IPS-18c (cell line): Measurements from ENCODE around the gene GSKIP.
"Not testable (repeated sequence)": the region's sequence is repeated elsewhere in the genome, so short reads cannot be mapped to it uniquely, and the experiment has no call there.

Experiments
- H3K4me3 ChIP-seq: 2 replicates; pipeline ENCODE4 v1.7.0; 2013; ENCODE audit warnings: low read depth, mild to moderate bottlenecking, low read length, moderate library complexity; ENCODE audit not compliant: insufficient read depth
- H3K9me3 ChIP-seq: one replicate; pipeline ENCODE4 v1.6.1; 2013; ENCODE audit warnings: mild to moderate bottlenecking, low read length, moderate library complexity; ENCODE audit not compliant: control insufficient read depth, insufficient read depth

Gene GSKIP

GRCh38 chr14:96362965-96363750 lies at the start of gene GSKIP, which contains the start of gene ATG2B:
GSKIP (plus strand) TSS chr14:96363526; CDS start chr14:96382248, 18,722 bp downstream.
ATG2B (minus strand) TSS chr14:96363341; CDS start chr14:96362976, 365 bp downstream.
- peak within 1 kb of the TSS; percentile 98 for H3K4me3 ChIP-seq
- H3K9me3 ChIP-seq = no peaks in the 10 kb centered on the region

DNA sequence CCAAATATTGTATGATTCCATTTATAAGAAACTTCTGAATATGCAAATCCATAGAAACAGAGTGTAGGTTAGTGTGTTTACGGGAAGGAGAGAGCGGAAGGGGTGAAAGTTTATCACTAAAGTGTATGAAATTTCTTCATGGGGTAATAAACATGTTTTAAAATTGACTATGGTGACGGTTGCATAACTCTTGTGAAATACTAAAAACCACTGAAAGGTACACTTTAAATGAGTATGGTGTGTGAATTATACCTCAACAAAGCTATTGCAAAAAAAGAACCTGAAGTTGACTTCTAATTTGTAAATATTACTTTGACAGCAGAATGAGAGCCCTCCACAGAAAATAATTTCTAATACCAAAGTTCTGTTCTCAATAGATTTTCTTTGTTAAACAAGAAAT lies 47.2 kb upstream of the GSKIP start:
- H3K4me3 ChIP-seq = no peak overlapping the region
- H3K9me3 ChIP-seq = no peaks in the 10 kb centered on the region

DNA sequence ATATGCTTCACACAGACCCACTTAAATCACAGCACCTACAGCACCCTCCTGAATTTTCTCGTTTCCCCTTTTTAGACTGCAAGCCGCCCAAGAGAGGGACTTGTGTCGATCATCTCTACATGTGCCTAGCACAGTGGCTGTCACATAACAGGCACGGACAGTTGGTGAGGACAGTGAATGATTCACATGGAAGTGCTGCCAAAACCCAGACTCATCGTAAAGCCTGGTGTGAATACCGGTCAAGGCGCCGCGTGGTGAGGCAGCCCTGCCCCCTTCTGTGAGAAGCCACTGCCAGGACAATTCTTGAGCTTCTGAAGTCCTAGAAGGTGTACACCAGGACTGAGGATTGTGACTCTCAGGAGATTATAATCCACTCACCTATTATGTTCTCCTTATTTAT lies 44.5 kb upstream of the GSKIP start:
- Histone ChIP-seq H3K4me3 (no peak overlapping the region), H3K9me3 (no peaks in the 10 kb centered on the region)

DNA sequence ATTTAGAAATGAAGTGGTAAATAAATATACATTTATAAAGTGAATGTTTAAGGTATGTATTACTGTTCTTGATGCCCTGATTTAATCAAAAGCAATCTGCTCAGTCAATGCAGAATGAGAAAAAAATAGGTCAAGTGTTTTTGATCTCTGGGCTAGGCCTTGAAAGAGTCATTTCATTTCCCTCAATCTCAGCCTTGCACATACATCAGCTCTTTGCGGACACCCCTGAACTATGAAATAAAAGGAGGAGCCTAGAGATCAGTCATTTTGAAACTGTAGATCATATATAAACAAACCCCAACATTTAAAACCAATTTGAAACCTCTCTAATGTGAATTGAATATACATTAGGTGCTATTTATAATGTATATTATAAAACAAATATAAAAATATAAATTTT lies 42.7 kb upstream of the GSKIP start:
- no peaks in the 10 kb centered on the region for H3K9me3 ChIP-seq
- H3K4me3 ChIP-seq = no peak overlapping the region

GRCh38 chr14:96324219-96324618 lies 39.1 kb upstream of the GSKIP start:
- H3K4me3 ChIP-seq = no peak overlapping the region
- H3K9me3 ChIP-seq = no peaks in the 10 kb centered on the region

GRCh38 chr14:96338551-96338950 lies 24.8 kb upstream of the GSKIP start:
- H3K9me3 ChIP-seq = no peaks in the 10 kb centered on the region
- no peak overlapping the region for H3K4me3 ChIP-seq

DNA sequence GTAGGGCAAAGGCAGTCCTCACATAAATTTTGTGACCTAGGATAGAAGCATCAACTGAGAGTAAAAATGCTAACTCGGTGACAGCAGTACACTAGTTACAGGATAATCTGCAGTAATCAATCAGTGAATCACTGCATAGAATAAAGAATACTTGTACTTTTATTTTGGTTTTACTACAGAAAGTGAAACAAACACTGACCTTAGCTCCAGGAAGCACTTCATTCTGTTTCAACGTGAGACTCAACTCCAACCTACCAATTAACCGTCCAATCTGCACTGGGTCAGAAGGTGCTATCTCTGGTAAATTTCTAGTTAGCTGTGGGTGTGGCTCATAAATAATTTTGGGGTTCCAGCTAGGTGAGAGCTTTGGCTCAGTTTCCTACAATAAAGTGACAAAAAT lies 22.0 kb upstream of the GSKIP start:
- H3K4me3 ChIP-seq = no peak overlapping the region
- H3K9me3 ChIP-seq = no peaks in the 10 kb centered on the region

GRCh38 chr14:96345669-96346068 lies 17.7 kb upstream of the GSKIP start:
- H3K4me3 ChIP-seq = no peak overlapping the region
- no peaks in the 10 kb centered on the region for H3K9me3 ChIP-seq

DNA sequence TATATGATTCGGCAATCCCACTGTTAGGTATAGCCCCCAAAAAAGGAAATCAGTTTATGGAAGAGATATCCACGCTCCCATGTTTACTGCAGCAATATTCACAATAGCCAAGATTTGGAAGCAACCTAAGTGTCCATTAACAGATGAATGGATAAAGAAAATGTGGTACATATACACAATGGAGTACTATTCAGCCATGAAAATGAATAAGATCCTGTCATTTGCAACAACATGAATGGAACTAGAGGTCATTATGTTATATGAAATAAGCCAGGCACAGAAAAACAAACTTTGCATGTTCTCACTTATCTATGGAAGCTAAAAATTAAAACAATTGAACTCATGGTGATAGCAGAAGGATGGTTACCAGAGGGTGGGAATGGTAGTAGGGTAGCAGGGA lies 15.4 kb upstream of the GSKIP start:
- H3K4me3 ChIP-seq, H3K9me3 ChIP-seq: not testable (repeated sequence)

- no peaks in the 10 kb centered on the region for H3K9me3 ChIP-seq
- H3K4me3 ChIP-seq = no peak overlapping the region
These were observed 13.8 kb upstream of the GSKIP start for GRCh38 chr14:96349286-96350075.

- Histone ChIP-seq H3K4me3 (no peak overlapping the region), H3K9me3 (no peaks in the 10 kb centered on the region)
These were observed 11.3 kb upstream of the GSKIP start for GRCh38 chr14:96351986-96352385.

GRCh38 chr14:96352708-96353107 lies 10.6 kb upstream of the GSKIP start:
- no peaks in the 10 kb centered on the region for H3K9me3 ChIP-seq
- no peak overlapping the region for H3K4me3 ChIP-seq

DNA sequence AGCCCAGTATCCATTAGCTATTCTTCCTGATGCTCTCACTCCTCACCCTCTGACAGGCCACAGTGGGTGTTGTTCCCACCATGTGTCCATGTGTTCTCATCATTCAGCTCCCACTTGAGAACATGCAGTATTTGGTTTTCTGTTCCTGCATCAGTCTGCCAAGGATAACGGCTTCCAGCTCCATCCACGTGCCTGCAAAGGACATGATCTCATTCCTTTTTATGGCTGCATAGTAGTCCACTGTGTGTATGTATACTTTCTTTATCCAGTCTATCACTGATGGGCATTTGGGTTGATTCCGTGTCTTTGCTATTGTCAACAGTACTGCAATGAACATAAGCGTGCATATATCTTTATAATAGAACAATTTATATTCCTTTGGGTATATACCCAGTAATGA lies 9.1 kb upstream of the GSKIP start:
- no peak overlapping the region for H3K4me3 ChIP-seq
- no peaks in the 10 kb centered on the region for H3K9me3 ChIP-seq

- Histone ChIP-seq H3K9me3 (no peaks in the 10 kb centered on the region), H3K4me3 (no peak overlapping the region)
These were observed 6.1 kb upstream of the GSKIP start for GRCh38 chr14:96357216-96357615.

DNA sequence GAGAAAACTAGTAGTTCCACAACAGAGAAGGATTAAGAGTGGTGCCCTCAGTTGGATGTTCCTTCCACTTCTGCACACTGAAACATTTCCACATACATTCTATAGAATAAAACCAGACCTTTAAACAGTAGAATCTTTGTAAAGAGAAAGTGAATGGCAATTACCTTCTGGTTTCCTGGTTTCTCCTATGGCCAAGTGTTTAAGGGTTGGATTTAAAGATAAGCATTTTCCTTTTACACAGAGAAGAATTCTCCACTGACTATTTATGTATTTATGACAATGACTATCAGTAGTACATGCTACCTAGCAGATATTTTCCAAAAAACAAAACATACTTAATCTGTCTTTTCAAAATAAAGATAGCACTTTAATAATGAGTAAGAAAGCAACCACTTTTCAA lies 3.4 kb upstream of the GSKIP start:
- Histone ChIP-seq H3K4me3 (no peak overlapping the region), H3K9me3 (no peaks in the 10 kb centered on the region)

DNA sequence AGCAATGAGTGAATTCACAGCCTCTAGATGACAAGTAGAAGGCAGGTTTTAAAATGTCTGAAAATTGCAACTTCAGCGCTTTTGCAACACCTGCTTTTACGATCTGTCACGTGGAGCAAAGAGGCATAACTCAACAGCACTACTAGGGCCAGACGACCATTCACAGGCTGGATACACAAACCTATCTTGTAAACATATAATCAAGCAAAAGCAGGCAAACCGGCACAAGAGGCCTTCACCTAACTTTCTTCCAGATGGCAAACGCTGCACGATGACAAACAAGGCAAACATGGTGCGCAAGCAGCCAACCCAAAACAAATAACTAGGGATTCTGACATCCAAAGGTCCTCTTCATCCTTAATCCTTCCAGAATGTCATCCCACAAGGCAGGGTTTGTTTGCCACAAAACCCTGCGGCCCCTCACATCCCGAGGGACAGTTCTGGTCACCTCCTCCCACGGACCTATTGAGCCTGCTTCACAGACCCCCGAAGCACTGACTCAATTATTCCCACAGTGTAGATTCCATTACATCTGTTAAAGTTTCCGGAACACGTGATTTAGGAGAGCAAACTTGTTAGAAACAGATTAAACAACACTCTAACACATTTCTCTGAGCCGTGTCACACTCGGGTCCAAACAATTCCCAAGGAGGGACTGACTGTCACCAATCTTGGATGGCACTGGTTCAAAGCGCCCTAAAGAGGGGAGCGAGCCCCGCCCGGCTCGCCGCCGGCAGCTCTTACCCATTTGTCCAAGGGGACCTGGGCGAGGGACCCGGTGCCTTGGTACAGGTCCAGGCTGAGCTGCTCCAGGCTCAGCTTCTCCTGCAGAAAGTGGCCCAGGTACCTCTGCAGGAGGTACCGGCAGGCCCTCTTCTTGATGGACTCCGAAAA lies 1.0 kb upstream of the GSKIP start:
- Histone ChIP-seq H3K9me3 (no peaks in the 10 kb centered on the region), H3K4me3 (peak overlapping the region; percentile 98)

GRCh38 chr14:96363751-96364336 lies 518 bp downstream of the GSKIP start:
- peak overlapping the region; percentile 98 for H3K4me3 ChIP-seq
- no peaks in the 10 kb centered on the region for H3K9me3 ChIP-seq
